Ascending aorta (tissue), 2 donors: ENCODE results near the gene CASQ1. TPM values are rescaled to one million over a fixed set of nuclear protein-coding genes. Genes with fewer than 3 reads are reported as not detected.
A peak's percentile ranks its signal among the peaks of the same experiment; 100 is the strongest.

Experiments used
- DNase-seq, 2 donors: peaks; one replicate each; pipeline ENCODE4 v3.0.0-alpha.2; 2019; ENCODE audit warnings: low spot score in 2 of 2
- H3K27ac ChIP-seq, 2 donors: fragments of 200-600 bp; sonication (generic); one replicate each; pipeline ENCODE4 v1.5.1; 2016 to 2017; ENCODE audit warnings: mild to moderate bottlenecking in 1 of 2
- H3K27me3 ChIP-seq: fragments of 200-600 bp; sonication (generic); one replicate; pipeline ENCODE4 v1.5.1; 2017
- H3K36me3 ChIP-seq, 2 donors: fragments of 200-600 bp; sonication (generic); one replicate each; pipeline ENCODE4 v1.5.1; 2016
- H3K4me1 ChIP-seq, 2 donors: fragments of 200-600 bp; sonication (generic); one replicate each; pipeline ENCODE4 v1.5.1; 2016 to 2017; ENCODE audit warnings: mild to moderate bottlenecking in 1 of 2
- H3K4me3 ChIP-seq, 2 donors: fragments of 200-600 bp; sonication (generic); one replicate each; pipeline ENCODE4 v1.5.1; 2016 to 2017; ENCODE audit warnings: mild to moderate bottlenecking in 1 of 2
- H3K9me3 ChIP-seq, 2 donors: fragments of 200-600 bp; sonication (generic); one replicate each; pipeline ENCODE4 v1.5.1; 2016
- CTCF ChIP-seq, 3 experiments: fragments of 200-600 bp in 2 of 3; fragments of 450-650 bp in 1 of 3; sonication (generic) in 2 of 3; IDR thresholded peaks; one replicate each; pipeline ENCODE4 v1.5.1; 2016 to 2019; ENCODE audit warnings: antibody characterized with exemption in 3 of 3, mild to moderate bottlenecking in 1 of 3, moderate library complexity in 1 of 3
- intact Hi-C: fragments of 100-400 bp; cut with DNase I; formaldehyde crosslinking; loops from one replicate; pipeline ENCODE4 v1.15.1; 2023
- total RNA-seq: library from RNA; depleted of rRNA; stranded (reverse); fragments of >200 nt; gene quantifications from one replicate; pipeline ENCODE4 v1.1.0, GENCODE V29; 2016

CASQ1 gene
- total RNA-seq, 1 donor from 2014 or later: not detected

- Histone ChIP-seq H3K9me3 (no peaks in the 10 kb centered on the region), H3K4me1 (no peaks in the 10 kb centered on the region), H3K4me3 (no peak overlapping the region), H3K27me3 (no peaks in the 10 kb centered on the region), H3K36me3 (no peaks in the 10 kb centered on the region), H3K27ac (no peak overlapping the region)
- no peak for DNase-seq
- intact Hi-C loops: no loop called here
- no peak for TF ChIP-seq CTCF (IDR thresholded peaks at IDR 0.05)
These were observed 33.2 kb upstream of the CASQ1 start for GRCh38 chr1:160157174-160157573.

GRCh38 chr1:160158031-160158430 is 32.3 kb upstream of the CASQ1 start:
- H3K9me3 ChIP-seq: no peaks in the 10 kb centered on the region
- H3K27me3 ChIP-seq: no peaks in the 10 kb centered on the region
- no peak for DNase-seq
- H3K4me1 ChIP-seq: no peaks in the 10 kb centered on the region
- no peak overlapping the region for H3K4me3 ChIP-seq
- intact Hi-C loops: no loop called here
- TF ChIP-seq CTCF (IDR thresholded peaks at IDR 0.05): no peak
- H3K36me3 ChIP-seq: no peaks in the 10 kb centered on the region
- peak overlapping the region; percentile 4 to 26 for H3K27ac ChIP-seq

- Histone ChIP-seq H3K36me3 (no peaks in the 10 kb centered on the region), H3K27ac (no peak overlapping the region), H3K27me3 (no peaks in the 10 kb centered on the region), H3K9me3 (no peaks in the 10 kb centered on the region), H3K4me1 (no peaks in the 10 kb centered on the region), H3K4me3 (no peak overlapping the region)
- intact Hi-C loops: no loop called here
- DNase-seq: no peak
- TF ChIP-seq CTCF (IDR thresholded peaks at IDR 0.05): no peak
These were observed 31.8 kb upstream of the CASQ1 start for GRCh38 chr1:160158534-160158933.

GRCh38 chr1:160159846-160160245 is 30.5 kb upstream of the CASQ1 start:
- Histone ChIP-seq H3K4me1 (no peaks in the 10 kb centered on the region), H3K27me3 (no peaks in the 10 kb centered on the region), H3K4me3 (no peak overlapping the region), H3K9me3 (no peaks in the 10 kb centered on the region), H3K27ac (peak overlapping the region in 1 of 2 donors; percentile 34), H3K36me3 (no peaks in the 10 kb centered on the region)
- no peak for TF ChIP-seq CTCF (IDR thresholded peaks at IDR 0.05)
- DNase-seq: no peak
- intact Hi-C loops: loop anchor here (10.0 kb wide), 1 partner anchor 55 kb away; no protein-coding TSS in a partner anchor

GRCh38 chr1:160161965-160162705 is 28.2 kb upstream of the CASQ1 start:
- H3K4me1 ChIP-seq: no peaks in the 10 kb centered on the region
- no peak for DNase-seq
- no peaks in the 10 kb centered on the region for H3K9me3 ChIP-seq
- no peak overlapping the region for H3K27ac ChIP-seq
- no peaks in the 10 kb centered on the region for H3K27me3 ChIP-seq
- no peak overlapping the region for H3K4me3 ChIP-seq
- no peaks in the 10 kb centered on the region for H3K36me3 ChIP-seq
- peak in 2 of 3 experiments; percentile 45 to 53 for TF ChIP-seq CTCF (IDR thresholded peaks at IDR 0.05)
- intact Hi-C loops: loop anchor here (10.0 kb wide), 1 partner anchor 57 kb away; no protein-coding TSS in a partner anchor
